Measurements from ENCODE around the gene INTS2.
"Not testable (repeated sequence)": the region's sequence is repeated elsewhere in the genome, so short reads cannot be mapped to it uniquely, and the experiment has no call there.

Gene INTS2

DNA sequence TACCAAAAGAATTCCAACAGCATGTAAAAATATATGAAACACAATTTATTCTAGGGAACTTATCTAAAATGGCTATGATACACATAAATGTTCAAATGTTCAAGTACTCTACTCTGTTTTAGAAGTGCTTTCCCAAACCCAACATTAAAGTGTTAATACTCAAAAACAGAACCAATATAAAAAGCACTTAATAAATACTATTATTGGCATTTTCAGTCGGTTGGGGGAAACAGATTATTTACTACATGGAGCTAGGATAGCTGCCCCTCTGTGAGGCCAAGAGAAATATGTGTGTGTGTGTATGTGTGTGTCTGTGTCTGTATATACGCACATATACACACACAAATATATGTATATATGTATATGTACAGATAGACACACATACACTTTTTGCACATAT is 32.4 kb downstream of the INTS2 start:
- no peak for DNase-seq

DNA sequence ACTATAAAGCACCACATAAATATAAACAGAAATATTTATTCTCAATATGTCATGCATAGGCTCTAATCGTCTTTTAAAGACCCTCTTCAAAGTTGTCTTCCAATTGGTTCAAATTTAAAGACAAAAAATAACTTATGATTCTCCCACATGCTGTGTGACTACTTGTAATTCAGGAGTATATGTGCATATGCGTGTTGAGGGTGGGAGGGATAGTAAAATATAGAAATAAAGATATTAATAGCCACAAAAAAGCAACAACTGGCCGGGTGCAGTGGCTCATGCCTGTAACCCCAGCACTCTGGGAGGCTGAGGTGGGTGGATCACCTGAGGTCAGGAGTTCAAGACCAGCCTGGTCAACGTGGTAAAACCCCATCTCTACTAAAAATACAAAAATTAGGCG is 33.5 kb downstream of the INTS2 start:
- not testable (repeated sequence) for DNase-seq

DNA sequence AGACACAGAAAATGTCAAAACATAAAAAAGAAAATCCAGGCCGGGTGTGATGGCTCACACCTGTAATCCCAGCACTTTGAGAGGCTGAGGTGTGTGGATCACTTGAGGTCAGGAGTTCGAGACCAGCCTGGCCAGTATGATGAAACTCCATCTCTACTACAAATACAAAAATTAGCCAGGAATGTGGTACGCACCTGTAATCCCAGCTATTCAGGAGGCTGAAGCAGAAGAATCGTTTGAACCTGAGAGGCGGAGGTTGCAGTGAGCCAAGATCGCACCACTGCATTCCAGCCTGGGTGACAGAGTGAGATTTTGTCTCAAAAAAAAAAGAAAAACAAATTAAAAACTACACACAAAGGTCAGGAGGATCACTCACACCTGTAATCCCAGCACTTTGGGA is 40.0 kb downstream of the INTS2 start:
- not testable (repeated sequence) for DNase-seq

DNA sequence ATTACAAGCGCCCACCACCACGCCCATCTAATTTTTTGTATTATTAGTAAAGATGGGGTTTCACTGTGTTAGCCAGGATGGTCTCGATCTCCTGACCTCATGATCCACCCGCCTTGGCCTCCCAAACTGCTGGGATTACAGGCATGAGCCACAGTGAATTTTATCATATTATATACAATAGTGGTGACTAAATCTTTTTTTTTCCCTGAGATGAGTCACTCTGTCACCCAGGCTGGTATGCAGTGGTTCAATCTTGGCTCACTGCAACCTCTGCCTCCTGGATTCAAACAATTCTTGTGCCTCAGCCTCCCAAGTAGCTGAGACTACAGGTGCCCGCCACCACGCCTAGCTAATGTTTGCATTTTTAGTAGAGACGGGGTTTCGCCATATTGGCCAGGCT is 41.9 kb downstream of the INTS2 start:
- peak; percentile 32 for DNase-seq

DNA sequence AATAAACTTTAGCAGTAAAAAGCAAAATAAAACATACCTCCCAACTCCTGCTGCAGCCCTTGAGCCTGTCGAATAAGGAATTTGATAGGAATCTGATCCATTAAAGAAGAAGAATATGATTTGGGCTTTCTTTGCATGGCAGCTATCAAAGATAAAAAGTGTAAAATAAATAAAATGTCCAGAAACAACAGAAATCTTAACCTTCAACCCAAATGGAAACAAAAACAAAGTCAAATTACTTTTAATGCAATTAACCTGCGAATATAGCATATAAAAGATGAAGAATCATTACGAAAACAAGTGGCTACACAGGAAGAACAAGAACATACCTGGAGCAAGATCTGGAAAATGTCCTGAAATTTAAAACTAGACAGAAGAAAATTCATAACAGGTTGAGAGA is 42.9 kb downstream of the INTS2 start:
- no peak for DNase-seq

DNA sequence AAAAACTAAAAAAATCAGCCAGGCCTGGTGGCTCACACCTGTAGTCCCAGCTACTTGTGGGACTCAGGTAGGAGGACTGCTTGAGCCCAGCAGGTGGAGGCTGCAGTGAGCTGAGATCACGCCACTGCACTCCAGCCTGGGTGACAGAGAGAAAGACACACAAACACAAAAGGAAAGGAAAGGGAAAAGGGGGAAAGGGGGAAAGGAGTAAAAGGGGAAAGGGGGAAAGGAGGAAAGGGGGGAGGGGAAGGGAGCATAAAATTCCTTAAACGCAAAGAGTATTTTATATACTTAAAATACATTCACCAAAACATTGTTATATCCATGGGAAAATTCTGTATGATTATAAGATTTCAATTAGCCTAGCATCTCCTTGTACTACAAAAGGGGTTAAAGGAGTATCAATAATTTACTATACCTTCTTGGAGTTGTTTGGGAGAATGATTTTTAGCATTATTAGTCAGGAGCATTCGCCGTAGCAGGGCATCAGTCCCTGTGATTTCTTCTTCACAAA is 47.1 kb downstream of the INTS2 start:
- no peak for DNase-seq

DNA sequence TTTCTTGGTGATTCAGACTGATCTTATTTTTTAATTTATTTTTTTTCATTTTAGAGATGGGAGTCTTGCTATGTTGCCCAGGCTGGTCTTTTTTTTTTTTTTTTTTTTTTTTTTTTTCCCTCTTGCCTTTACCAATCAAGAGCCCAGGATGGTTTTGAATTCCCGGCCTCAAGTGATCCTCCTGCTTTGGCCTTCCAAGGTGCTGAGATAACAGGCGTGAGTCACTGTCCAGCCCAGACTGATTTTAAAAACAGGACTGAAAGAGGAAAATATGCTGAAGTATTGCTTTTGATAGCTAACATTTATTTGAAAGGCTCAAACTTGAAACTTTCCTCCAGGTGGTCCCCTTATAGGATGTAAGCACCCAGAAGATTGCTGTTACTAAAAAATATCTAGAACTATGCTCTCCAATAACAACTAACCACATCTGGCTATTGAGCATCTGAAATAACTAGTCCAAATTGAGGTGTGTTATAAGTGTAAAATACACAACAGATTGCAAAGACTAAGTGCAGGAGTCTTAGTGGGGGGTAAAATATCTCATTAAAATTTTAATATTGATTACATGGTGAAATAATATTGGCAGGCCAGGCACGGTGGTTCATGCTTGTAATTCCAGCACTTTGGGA is 48.7 kb downstream of the INTS2 start:
- no peak for DNase-seq

DNA sequence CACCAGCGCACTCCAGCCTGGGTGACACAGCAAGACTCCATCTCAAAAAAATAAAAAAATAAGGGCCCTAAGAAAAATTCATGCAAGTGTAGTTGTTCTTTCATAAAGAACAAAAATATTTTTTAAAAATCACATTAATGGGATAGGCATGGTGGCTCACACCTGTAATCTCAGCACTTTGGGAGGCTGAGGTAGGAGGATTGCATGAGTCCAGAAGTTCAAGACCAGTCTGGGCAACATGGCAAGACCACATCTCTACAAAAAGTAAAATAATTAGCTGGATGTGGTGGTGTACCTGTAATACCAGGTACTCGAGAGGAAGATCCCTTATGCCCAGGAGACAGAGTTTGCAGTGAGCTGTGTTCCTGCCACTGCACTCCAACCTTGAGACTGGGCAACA is 49.3 kb downstream of the INTS2 start:
- no peak for DNase-seq

DNA sequence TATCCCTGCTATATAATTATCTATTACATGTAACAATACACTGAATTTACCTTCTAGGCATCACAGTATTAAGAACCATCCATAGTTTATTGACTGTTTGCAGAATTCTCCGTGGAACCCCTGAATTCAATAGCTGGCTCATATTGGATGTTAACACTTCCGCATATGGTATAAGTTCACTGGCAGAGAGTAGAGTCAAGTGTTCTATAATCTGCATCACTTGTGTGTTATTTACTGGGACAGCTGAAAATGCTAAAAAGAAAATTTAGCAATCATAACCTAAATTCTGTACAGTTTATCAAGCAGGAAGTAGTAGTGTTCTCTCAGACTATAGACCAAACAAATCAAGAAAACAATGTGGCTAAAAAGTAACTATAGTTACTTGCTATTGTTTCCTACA is 49.9 kb downstream of the INTS2 start:
- DNase-seq = no peak

DNA sequence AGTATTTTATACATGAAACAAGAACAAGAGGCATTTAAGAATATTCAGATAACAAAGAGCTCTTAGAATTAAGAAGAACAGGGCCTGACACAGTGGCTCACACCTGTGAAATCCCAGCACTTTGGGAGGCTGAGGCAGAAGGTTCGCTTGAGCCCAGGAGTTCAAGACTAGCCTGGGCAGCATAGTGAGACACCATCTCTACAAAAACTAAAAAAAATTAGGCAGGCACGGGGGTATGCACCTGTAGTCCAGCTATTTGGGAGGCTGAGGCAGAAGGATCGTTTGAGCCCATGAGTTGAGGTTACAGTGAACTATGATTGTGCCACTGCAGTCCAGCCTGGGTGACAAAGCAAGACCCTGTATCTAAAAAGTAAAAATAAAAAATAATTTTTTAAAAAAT is 52.0 kb downstream of the INTS2 start:
- no peak for DNase-seq

DNA sequence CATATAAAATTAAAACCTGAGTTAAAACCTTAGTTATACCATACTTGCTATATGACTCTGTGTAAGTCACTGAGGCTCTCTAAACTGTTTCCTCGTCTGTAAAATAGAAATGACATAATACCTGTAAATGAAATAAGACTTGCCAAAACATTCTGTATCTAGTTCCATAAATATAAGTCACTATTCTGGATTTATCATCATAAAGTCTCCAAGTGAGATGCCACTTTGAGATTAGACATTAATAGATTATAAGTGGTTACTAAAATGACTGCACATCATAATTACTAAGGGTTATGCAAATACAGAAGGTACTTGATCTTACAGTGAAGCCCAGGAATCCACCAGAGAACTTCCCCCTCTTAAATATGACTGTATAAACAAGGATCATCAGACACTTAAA is 52.5 kb downstream of the INTS2 start:
- no peak for DNase-seq

DNA sequence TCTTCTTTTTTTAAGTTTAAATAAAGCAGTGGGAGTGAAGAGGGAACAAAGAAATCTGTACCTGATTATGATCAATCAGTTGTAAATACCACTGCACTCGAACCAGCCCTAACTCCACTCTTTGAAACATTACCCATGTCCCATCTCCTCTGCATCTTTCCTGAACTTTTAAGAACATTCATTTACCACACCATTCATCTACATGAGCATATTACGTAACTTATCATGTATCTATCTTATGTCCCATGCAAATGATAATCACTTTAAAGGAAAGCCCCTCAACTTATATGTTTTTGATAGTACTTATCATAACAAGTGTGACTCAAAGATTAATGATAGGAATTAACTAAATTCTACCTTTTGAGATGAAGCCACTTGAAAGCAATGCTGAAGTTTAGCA is 53.7 kb downstream of the INTS2 start:
- no peak for DNase-seq

DNA sequence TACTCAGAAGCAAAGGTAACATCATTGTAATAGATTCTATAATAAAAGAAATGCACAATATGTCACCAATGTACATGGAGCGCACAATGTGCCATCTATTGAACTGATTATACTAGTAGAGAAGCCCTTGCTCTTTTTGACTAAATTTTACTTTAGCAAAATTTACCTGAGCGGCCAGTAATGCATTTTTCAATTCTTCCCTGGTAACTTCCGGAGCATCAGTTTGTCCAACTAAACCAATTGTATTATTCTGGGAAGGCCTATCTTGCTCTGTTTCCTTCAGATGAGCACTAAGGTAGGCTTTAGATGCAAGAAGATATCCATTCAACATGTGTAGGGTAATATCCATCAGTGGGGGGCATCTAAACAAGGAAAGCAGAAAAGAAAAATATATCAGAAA is 55.7 kb downstream of the INTS2 start:
- DNase-seq = no peak

DNA sequence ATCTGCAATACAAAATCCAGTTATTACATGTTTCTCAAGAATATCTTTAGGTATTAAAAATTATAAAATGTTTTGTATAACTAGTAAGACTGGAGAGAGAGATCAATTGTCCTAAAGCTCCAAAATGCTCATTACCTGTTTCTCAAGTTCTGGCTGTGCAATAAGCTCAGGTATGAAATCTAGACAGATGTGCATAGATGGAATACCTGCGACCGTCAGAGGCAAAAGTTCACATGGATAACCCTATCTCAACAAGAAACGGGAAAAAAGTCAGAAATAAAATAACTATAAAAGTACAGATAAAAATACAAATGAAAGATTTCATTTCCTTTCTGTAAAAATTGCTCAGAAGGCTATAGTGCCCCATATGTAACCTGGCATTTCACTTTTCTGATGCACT is 58.6 kb downstream of the INTS2 start:
- no peak for DNase-seq

DNA sequence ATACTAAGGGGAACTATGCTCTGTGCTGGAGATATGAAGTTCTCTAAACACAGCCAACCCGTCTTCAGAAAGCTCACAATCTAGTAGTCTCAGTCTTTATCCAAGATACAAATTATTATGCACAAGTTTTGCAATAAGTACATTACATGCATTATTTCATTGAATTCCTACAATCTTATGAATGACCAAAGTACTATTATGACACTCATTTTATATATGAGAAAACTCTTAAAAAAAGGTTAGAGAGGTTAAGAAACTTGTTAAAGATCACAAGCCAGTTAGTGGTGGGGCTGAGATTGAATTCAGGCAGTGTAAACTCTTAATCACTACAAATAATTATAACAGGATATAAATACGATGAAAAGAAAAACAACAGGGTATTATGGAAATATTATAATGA is 59.7 kb downstream of the INTS2 start:
- no peak for DNase-seq

DNA sequence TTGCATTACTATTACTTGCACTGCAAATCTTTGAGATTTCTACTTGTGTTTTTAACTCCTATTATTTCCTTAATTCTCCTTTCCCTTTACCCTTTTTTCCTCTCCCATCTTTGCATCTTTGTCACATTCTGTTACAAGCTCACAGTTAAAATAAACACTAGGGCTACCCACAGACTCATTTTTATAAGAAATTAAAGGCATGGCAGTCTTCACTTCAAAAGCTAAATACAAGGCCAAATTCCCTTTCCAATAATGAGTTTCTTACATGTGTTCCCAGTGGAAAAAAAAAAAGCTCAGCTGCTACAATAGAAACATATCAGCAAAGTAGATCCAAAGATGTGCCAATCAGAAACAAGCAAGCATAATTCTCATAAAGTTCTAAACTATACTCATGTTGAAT is 60.7 kb downstream of the INTS2 start:
- DNase-seq = no peak

DNA sequence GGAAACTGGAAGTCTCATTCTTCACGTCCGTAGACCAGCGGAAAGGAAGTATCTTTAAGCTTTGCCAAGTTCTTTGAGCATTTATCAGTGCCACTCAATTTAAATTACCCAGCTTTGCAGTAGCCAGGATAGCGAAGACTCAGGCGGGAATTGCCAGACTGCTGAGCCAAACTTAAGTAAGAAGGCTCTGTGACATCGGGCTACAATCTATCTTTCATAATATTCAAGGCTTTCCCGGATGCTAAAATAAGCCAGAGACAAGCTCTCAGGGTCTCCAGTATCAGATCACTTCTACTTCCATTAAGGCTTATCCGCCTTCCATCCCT is 64.0 kb downstream of the INTS2 start:
- no peak for DNase-seq

DNA sequence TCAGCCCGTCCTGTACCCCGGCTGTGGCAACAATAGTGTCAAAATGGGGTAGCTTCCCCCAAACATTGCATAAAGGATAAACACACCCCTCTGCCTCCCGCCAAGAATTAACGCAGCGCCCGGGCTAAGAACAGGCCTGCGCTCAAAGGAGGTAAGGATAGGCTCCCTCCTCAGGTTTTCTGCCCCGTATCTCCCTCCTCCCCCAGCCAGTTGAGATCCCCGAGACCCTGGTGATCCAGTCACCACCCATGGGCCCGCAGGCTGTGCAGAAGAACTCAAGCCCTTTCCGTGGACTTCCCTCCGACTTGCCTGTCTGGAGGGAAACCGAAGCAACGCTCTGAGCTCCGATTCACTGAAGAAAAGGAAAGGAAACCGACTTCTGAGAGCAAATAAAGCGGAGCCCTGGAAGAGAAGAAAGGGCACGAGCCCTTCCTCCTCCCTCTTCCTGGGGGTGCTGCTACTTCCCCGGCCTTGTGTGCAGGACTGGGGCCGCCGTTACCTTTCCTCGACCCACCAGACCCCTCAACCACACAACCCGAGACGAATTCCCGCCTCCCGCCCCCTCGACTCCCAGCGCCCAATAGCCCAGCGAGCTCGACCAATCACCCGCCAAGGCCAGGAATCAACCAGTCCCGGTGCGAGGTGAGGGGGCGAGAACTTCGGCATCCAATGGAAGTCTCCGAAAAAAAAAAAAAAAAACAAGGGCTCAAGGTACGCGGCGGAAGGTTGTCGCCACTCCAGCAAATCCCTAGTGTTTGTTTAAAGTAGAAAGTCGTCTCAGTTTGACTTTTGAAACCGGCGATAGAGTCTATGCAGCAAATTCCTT is 64.6 kb downstream of the INTS2 start, which contains the start of gene BRIP1:
TSS of gene BRIP1 (minus strand) at position 554 of the 826 bp plus-strand sequence. CDS start 1,989 bp downstream, outside the sequence.
- DNase-seq = peak; percentile 94

DNA sequence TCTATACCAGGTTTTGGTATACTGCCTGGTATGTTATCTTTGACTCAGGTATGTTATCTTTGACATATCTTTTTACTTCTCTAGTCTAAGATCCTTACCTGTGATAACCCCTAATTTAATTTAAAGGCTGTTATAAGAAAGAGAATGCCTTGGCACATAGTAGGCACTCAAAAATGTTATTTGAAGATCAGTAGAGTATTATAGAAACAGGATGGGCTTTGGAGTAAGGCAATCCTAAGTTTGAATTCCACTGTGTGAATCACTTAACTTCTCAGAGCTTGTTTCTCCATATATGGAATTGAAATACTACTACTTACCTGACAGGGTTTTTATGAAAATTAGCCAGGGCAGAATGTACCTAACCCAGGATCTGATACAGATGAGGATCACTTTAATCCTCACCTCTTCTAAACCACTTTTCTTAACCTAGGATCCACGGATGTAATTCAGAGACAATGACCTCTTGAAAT is 65.6 kb downstream of the INTS2 start:
- peak; percentile 44 for DNase-seq

DNA sequence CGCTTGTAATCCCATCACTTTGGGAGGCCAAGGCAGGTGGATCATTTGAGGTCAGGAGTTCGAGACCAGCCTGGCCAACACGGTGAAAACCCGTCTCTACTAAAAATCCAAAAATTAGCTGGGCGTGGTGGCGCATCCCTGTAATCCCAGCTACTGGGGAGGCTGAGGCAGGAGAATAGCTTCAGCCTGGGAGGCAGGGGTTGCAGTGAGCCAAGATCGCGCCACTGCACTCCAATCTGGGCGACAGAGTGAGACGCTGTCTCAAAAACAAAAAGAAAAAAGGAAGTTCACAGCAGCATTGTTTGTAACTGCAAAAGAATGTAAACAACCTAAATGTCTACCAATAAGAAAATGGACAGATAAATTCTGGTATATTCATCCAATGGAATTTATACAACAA is 67.4 kb downstream of the INTS2 start:
- not testable (repeated sequence) for DNase-seq

DNA sequence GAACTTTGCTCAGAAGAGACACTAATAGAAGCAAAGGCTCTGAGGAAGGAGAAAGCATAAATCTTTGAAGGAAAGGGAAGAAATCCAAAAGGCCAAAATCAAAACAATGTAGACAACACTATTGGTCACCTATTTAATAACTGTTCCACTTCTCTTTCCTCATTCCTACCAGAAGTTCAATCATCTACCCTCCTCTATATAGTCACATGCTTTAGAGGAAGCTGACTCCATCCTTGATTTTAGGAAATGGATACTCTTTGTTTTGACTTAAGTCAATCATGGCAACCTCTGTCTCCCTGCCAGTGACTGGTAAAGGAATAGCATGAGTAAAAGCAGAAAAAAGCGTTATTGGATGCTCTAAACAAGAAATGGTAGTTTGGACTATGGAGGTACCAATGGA is 71.7 kb downstream of the INTS2 start:
- no peak for DNase-seq

DNA sequence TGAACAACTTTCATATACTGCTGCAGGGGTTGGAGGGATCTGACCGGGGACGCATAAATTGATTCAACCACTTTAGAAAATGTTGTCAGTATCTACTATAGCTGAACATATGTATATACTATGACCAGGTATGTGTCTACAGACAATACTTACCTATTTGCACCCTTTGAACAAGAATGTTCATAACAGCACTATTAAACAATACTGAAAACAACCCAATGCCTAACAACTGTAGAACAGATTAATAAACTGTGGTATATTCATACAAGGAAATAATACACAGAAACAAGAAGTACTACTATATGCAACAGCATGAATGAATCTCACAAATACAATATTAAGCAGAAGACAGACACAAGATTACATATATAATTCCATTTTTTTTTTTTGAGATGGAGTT is 74.9 kb downstream of the INTS2 start:
- DNase-seq = no peak

DNA sequence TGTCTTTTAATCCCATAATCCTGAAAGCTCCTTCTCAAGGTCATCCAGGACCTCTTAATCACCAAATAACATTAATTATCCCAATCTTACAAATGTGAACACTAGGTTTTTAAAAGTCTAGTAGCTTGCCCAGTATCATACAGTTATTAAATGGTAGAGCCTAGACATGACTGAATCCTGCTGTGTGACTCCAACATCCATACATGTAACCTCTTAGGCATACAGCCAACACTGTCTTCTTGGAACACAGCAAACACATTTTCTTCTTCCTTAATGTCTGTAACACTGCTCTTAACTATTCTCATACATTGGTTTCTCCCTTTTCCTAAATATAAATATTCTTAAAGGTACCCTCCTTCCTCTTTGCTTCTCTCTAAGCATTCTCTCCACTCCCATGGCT is 78.1 kb downstream of the INTS2 start:
- peak; percentile 21 for DNase-seq

DNA sequence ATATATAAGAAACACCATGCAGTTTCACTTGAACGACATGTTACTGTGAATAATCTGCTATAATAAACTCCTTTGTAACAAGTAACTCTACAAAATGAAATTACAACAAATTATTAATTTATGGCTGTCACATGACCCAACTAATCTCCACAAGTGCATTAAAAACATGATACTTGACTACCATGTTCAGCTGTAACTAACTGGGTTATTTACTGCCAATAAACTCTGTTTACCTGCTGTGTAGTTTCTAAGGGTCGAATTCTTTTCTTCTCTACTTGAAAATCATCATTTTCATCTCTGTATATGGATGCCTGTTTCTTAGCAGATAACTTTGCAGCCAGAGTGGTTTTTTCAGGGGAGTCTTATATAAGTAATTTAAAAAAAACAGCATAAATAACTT is 78.9 kb downstream of the INTS2 start:
- no peak for DNase-seq
